ENCODE measurements around the gene NF2.
"Not testable (repeated sequence)": the region's sequence is repeated elsewhere in the genome, so short reads cannot be mapped to it uniquely, and the experiment has no call there.

The NF2 gene

DNA sequence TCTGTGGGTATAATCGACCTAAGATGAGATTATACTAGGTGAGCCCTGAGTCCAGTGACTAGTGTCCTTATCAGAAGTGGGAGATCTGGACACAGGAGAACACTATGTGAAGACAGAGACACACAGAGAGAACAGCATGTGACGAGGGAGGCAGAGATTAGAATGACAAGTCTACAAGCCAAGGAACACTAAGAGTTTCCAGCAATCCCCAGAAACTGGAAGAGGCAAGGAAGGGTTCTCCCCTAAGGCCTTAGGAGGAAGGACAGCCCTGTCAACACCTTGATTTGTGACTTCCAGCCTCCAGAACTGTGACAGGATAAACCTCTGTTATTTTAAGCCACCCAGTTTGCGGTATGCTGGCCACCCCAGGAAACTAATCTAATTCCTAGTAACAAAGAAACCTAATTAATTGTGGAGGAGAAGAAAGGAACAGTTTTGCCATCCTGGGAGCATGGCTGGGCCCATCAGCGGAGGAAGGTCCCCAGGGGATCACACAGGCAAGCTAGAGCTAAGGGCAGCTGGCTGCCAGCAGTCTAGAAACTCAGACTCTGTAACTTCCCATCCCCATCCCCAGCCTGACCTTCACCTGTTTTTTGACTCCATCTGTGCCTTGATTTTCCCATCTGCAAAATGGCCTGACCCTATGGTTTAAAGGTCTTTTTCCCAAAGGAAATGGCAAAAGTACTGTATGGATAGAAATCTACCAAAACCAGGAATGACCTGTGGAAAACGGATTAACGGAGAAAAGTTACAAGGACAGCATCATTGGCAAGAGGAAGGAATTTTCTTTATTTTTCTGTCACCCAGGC is 39.6 kb upstream of the NF2 start:
- Histone ChIP-seq H3K4me2 (no peak overlapping the region), H3K4me1 (ENCODE audit: low read depth, poor library complexity, severe bottlenecking) (no peaks in the 10 kb centered on the region), H3K36me3 (ENCODE audit: insufficient read depth) (no peaks in the 10 kb centered on the region), H3K27ac (no peak overlapping the region), H2AFZ (ENCODE audit: low read depth) (no peak overlapping the region), H3K9ac (no peak overlapping the region), H3K79me2 (ENCODE audit: insufficient read depth, low read depth) (no peaks in the 10 kb centered on the region), H4K20me1 (ENCODE audit: insufficient read depth) (no peaks in the 10 kb centered on the region), H3K4me3 (IDR thresholded peaks at IDR 0.05; ENCODE audit: insufficient read depth, low read depth, low read length) (no peak overlapping the region), H3K27me3 (ENCODE audit: insufficient read depth, low read depth) (no peaks in the 10 kb centered on the region)
- TF ChIP-seq, protein P1, sequence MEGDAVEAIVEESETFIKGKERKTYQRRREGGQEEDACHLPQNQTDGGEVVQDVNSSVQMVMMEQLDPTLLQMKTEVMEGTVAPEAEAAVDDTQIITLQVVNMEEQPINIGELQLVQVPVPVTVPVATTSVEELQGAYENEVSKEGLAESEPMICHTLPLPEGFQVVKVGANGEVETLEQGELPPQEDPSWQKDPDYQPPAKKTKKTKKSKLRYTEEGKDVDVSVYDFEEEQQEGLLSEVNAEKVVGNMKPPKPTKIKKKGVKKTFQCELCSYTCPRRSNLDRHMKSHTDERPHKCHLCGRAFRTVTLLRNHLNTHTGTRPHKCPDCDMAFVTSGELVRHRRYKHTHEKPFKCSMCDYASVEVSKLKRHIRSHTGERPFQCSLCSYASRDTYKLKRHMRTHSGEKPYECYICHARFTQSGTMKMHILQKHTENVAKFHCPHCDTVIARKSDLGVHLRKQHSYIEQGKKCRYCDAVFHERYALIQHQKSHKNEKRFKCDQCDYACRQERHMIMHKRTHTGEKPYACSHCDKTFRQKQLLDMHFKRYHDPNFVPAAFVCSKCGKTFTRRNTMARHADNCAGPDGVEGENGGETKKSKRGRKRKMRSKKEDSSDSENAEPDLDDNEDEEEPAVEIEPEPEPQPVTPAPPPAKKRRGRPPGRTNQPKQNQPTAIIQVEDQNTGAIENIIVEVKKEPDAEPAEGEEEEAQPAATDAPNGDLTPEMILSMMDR (conservative IDR thresholded peaks at IDR 0.05; ENCODE audit: low read depth, low read length), result no peak

DNA sequence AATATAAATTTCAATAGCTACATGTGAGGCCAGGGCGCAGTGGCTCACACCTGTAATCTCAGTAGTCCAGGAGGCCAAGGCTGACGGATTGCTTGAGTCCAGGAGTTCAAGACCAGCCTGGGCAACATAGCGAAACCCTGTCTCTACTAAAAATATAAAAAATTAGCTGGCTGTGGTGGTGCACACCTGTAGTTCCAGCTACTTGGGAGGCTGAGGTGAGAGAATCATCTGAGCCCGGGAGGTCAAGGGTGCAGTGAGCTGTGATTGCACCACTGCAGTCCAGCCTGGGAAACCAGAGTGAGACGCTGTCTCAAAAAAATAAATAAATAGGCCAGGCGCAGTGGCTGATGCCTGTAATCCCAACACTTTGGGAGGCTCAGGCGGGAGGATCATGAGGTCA is 36.9 kb upstream of the NF2 start:
- H3K79me2 ChIP-seq (ENCODE audit: insufficient read depth, low read depth); H3K9ac ChIP-seq; H3K27me3 ChIP-seq (ENCODE audit: insufficient read depth, low read depth); H3K4me1 ChIP-seq (ENCODE audit: low read depth, poor library complexity, severe bottlenecking); H3K27ac ChIP-seq; H4K20me1 ChIP-seq (ENCODE audit: insufficient read depth); H3K36me3 ChIP-seq (ENCODE audit: insufficient read depth); H3K4me3 ChIP-seq (IDR thresholded peaks at IDR 0.05; ENCODE audit: insufficient read depth, low read depth, low read length); H3K4me2 ChIP-seq; H2AFZ ChIP-seq (ENCODE audit: low read depth): not testable (repeated sequence)

DNA sequence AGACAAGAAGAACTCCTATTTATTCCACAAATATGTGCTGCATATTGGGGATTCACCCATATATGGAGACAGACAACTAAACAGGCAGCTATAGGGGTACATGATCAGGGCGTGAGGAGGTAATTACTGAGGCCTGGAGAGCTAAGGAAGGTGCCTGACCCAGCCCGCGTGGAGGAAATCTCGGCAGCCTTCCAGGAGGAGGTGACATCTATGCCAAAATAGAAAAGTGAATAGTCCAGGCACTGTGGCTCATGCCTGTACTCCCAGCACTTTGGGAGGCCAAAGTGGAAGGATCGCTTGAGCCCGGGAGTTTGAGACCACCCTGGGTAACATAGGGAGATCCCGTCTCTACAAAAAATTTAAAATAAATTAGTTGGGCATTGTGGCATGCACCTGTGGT is 36.1 kb upstream of the NF2 start:
- Histone ChIP-seq H3K27me3 (ENCODE audit: insufficient read depth, low read depth) (no peaks in the 10 kb centered on the region), H4K20me1 (ENCODE audit: insufficient read depth) (no peaks in the 10 kb centered on the region), H3K27ac (no peak overlapping the region), H3K36me3 (ENCODE audit: insufficient read depth) (no peaks in the 10 kb centered on the region), H2AFZ (ENCODE audit: low read depth) (no peak overlapping the region), H3K4me1 (ENCODE audit: low read depth, poor library complexity, severe bottlenecking) (no peaks in the 10 kb centered on the region), H3K4me3 (IDR thresholded peaks at IDR 0.05; ENCODE audit: insufficient read depth, low read depth, low read length) (no peak overlapping the region), H3K79me2 (ENCODE audit: insufficient read depth, low read depth) (no peaks in the 10 kb centered on the region), H3K4me2 (no peak overlapping the region), H3K9ac (no peak overlapping the region)
- TF ChIP-seq, protein P1 (conservative IDR thresholded peaks at IDR 0.05; ENCODE audit: low read depth, low read length), result no peak

DNA sequence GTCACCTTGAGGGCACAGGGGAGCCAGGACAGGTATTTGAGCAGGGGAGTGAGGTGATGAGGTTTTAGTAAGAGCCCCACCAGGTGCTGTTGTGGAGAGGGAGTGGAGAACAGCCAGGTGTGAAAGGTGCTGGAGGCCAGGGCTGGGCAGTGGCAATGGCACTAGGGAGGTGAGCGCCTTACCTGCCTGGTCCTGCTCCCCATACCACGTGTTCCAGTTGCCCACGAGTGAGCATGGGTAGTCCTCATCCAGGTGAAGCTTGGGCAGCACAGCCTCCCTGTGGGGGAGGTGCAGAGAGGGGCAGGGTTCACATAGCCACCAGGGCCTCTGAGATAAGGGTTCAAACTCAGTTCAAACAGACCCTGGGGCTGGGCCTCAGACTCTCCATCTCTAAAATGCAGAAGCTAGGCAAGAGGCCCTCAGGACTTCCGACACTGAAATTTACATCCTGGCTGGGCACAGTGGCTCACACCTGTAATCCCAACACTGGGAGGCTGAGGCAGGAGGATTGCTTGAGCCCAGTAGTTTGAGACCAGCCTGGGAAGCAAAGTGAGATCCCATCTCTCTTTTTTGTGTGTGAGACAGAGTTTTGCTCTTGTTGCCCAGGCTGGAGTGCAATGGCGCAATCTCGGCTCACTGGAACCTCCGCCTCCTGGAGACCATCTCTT is 34.3 kb upstream of the NF2 start:
- no peak overlapping the region for H3K4me2 ChIP-seq
- TF ChIP-seq, protein P1 (conservative IDR thresholded peaks at IDR 0.05; ENCODE audit: low read depth, low read length), result no peak
- no peaks in the 10 kb centered on the region for H3K36me3 ChIP-seq (ENCODE audit: insufficient read depth)

DNA sequence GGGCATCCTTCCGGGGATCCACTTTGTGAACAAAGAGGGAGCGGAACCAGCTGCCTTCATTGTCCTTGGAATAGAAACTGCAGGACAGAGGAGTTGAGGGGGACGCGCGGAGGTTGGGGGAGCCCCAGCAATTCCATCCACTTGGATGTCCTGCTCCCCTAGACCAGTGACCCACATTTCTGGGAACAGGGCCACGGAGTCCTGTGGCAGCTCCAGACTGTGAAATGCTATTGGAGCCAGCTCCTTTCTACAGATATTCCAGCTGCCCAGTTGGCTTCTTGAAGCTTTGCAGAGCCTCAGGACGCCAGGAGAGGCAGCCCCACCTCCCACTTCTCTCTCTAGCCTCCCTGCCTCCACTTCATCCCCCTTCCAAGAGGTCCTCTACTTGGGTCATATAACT is 33.0 kb upstream of the NF2 start:
- H2AFZ ChIP-seq (ENCODE audit: low read depth), result no peak overlapping the region
- H3K36me3 ChIP-seq (ENCODE audit: insufficient read depth), result no peaks in the 10 kb centered on the region
- H3K4me2 ChIP-seq, result no peak overlapping the region
- H3K9ac ChIP-seq, result no peak overlapping the region
- no peak overlapping the region for H3K4me3 ChIP-seq (IDR thresholded peaks at IDR 0.05; ENCODE audit: insufficient read depth, low read depth, low read length)
- no peaks in the 10 kb centered on the region for H3K79me2 ChIP-seq (ENCODE audit: insufficient read depth, low read depth)
- no peaks in the 10 kb centered on the region for H3K4me1 ChIP-seq (ENCODE audit: low read depth, poor library complexity, severe bottlenecking)
- H4K20me1 ChIP-seq (ENCODE audit: insufficient read depth), result no peaks in the 10 kb centered on the region
- H3K27ac ChIP-seq, result no peak overlapping the region
- TF ChIP-seq, protein P1 (conservative IDR thresholded peaks at IDR 0.05; ENCODE audit: low read depth, low read length), result no peak
- no peaks in the 10 kb centered on the region for H3K27me3 ChIP-seq (ENCODE audit: insufficient read depth, low read depth)

More for the DNA sequence above, 34.3 kb upstream of the NF2 start:
- no peaks in the 10 kb centered on the region for H3K4me1 ChIP-seq (ENCODE audit: low read depth, poor library complexity, severe bottlenecking)
- H3K4me3 ChIP-seq (IDR thresholded peaks at IDR 0.05; ENCODE audit: insufficient read depth, low read depth, low read length), result no peak overlapping the region
- H4K20me1 ChIP-seq (ENCODE audit: insufficient read depth), result no peaks in the 10 kb centered on the region
- no peak overlapping the region for H3K27ac ChIP-seq
- no peak overlapping the region for H2AFZ ChIP-seq (ENCODE audit: low read depth)
- H3K9ac ChIP-seq, result no peak overlapping the region
- H3K27me3 ChIP-seq (ENCODE audit: insufficient read depth, low read depth), result no peaks in the 10 kb centered on the region
- H3K79me2 ChIP-seq (ENCODE audit: insufficient read depth, low read depth), result no peaks in the 10 kb centered on the region

Measured in KMS-11 (cell line).